HL-60 (cell line): ENCODE data around the gene FGGY.

Experiments used
- POLR2AphosphoS5 ChIP-seq: IDR thresholded peaks from 2 replicates; pipeline ENCODE4 v1.6.1; 2012; ENCODE audit warnings: low read depth
- TF ChIP-seq, protein P1 (sequence below): IDR thresholded peaks from one replicate; pipeline ENCODE4 v1.5.1; 2011; ENCODE audit warnings: low read length, control low read depth, inconsistent platforms; ENCODE audit not compliant: insufficient read depth
- TF ChIP-seq, protein P2 (sequence below): IDR thresholded peaks from 2 replicates; pipeline ENCODE4 v1.6.1; 2012; ENCODE audit warnings: low read depth; ENCODE audit not compliant: insufficient replicate concordance

DNA sequence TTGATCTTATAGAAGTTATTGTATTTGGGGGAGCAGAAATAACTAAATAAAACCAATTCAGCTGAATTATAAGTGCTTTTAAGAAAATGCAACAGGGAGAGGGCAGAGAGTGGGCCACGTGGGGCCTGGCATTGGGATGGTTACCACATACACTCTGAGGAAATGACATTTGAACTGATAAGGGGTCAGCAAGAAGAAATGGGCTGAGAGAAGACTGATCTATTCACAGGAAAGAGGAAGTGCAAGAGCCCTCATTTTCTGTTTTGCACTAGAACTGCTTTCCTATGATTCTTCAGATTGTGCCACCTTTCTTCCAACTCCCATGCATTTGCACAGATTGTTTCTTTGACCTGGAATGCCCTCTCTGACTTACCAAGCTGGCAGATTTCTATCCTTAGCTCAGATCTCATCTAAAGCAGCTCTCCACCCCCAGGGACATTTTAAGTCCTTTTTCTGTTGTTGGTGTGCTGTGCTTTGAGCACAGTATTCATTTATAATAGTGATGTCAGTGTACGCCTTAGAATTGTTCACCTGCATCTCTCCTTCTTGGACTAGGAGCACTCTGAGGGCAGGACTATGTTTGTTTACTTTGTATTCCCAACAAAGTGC is 115.9 kb downstream of the FGGY start:
- TF ChIP-seq, protein P1, sequence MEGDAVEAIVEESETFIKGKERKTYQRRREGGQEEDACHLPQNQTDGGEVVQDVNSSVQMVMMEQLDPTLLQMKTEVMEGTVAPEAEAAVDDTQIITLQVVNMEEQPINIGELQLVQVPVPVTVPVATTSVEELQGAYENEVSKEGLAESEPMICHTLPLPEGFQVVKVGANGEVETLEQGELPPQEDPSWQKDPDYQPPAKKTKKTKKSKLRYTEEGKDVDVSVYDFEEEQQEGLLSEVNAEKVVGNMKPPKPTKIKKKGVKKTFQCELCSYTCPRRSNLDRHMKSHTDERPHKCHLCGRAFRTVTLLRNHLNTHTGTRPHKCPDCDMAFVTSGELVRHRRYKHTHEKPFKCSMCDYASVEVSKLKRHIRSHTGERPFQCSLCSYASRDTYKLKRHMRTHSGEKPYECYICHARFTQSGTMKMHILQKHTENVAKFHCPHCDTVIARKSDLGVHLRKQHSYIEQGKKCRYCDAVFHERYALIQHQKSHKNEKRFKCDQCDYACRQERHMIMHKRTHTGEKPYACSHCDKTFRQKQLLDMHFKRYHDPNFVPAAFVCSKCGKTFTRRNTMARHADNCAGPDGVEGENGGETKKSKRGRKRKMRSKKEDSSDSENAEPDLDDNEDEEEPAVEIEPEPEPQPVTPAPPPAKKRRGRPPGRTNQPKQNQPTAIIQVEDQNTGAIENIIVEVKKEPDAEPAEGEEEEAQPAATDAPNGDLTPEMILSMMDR, result no peak
- TF ChIP-seq, protein P2, sequence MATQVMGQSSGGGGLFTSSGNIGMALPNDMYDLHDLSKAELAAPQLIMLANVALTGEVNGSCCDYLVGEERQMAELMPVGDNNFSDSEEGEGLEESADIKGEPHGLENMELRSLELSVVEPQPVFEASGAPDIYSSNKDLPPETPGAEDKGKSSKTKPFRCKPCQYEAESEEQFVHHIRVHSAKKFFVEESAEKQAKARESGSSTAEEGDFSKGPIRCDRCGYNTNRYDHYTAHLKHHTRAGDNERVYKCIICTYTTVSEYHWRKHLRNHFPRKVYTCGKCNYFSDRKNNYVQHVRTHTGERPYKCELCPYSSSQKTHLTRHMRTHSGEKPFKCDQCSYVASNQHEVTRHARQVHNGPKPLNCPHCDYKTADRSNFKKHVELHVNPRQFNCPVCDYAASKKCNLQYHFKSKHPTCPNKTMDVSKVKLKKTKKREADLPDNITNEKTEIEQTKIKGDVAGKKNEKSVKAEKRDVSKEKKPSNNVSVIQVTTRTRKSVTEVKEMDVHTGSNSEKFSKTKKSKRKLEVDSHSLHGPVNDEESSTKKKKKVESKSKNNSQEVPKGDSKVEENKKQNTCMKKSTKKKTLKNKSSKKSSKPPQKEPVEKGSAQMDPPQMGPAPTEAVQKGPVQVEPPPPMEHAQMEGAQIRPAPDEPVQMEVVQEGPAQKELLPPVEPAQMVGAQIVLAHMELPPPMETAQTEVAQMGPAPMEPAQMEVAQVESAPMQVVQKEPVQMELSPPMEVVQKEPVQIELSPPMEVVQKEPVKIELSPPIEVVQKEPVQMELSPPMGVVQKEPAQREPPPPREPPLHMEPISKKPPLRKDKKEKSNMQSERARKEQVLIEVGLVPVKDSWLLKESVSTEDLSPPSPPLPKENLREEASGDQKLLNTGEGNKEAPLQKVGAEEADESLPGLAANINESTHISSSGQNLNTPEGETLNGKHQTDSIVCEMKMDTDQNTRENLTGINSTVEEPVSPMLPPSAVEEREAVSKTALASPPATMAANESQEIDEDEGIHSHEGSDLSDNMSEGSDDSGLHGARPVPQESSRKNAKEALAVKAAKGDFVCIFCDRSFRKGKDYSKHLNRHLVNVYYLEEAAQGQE, result no peak
- no peak for TF ChIP-seq POLR2AphosphoS5
